PFSK-1 (cell line): ENCODE data around the gene TCF7.

Source experiments
- POLR2AphosphoS5 ChIP-seq: IDR thresholded peaks from 2 replicates; pipeline ENCODE4 v1.6.1; 2012; ENCODE audit warnings: low read depth, mild to moderate bottlenecking, control low read depth, low read length, moderate library complexity
- SIN3A ChIP-seq: IDR thresholded peaks from 2 replicates; pipeline ENCODE4 v1.6.1; 2012; ENCODE audit warnings: mild to moderate bottlenecking, low read length, moderate library complexity, borderline replicate concordance; ENCODE audit not compliant: insufficient read depth
- TAF1 ChIP-seq: IDR thresholded peaks from 2 replicates; pipeline ENCODE4 v1.6.1; 2012; ENCODE audit warnings: low read length, control low read depth, borderline replicate concordance; ENCODE audit not compliant: insufficient read depth
- TF ChIP-seq, protein P1 (sequence below), 2 experiments: IDR thresholded peaks; 2 replicates each; pipeline versions ENCODE4 v1.6.1 to v1.8.0; 2011 to 2012; ENCODE audit warnings: low read depth in 2 of 2, low read length in 2 of 2, control low read depth in 1 of 2, inconsistent platforms in 1 of 2, mild to moderate bottlenecking in 1 of 2, moderate library complexity in 1 of 2; ENCODE audit not compliant: insufficient read depth in 1 of 2

DNA sequence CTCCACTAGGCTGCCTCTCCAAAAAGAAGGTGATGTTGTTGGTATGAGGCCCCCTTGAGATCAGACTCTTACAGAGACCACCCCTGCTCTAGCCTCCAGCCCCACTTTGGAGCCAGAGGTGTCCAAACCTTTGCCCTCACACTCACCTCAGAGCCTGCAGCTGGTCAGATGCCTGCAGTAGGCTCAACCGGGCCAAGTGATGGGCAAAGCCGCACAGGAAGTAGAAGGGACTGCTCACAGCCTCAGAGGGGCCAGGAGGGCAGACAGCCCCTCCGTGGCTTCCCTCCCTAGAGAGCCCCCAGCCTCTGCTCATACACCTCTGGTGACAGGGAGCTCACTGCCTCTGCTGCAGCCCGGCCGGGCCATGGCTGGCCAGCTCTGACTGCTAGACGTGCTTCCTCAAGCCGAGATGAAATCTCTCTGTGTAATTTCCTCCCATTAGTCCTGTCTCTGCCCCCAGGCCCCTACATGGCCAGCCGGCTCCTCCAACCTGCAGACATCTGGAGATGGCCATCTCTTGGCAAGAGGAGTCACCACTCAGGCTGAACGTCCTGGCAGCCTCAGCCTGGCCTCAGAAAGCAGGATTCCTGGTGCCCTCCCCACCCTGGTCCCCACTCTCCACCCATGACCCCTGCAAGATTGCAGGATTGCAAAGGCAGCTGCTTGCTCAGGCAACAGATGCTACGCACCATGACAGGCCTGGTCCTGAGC is 7.3 kb upstream of the TCF7 start:
- no peak for TF ChIP-seq POLR2AphosphoS5
- TF ChIP-seq SIN3A, result no peak
- TF ChIP-seq TAF1, result no peak
- TF ChIP-seq, protein P1, sequence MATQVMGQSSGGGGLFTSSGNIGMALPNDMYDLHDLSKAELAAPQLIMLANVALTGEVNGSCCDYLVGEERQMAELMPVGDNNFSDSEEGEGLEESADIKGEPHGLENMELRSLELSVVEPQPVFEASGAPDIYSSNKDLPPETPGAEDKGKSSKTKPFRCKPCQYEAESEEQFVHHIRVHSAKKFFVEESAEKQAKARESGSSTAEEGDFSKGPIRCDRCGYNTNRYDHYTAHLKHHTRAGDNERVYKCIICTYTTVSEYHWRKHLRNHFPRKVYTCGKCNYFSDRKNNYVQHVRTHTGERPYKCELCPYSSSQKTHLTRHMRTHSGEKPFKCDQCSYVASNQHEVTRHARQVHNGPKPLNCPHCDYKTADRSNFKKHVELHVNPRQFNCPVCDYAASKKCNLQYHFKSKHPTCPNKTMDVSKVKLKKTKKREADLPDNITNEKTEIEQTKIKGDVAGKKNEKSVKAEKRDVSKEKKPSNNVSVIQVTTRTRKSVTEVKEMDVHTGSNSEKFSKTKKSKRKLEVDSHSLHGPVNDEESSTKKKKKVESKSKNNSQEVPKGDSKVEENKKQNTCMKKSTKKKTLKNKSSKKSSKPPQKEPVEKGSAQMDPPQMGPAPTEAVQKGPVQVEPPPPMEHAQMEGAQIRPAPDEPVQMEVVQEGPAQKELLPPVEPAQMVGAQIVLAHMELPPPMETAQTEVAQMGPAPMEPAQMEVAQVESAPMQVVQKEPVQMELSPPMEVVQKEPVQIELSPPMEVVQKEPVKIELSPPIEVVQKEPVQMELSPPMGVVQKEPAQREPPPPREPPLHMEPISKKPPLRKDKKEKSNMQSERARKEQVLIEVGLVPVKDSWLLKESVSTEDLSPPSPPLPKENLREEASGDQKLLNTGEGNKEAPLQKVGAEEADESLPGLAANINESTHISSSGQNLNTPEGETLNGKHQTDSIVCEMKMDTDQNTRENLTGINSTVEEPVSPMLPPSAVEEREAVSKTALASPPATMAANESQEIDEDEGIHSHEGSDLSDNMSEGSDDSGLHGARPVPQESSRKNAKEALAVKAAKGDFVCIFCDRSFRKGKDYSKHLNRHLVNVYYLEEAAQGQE (IDR thresholded peaks at IDR 0.05; ENCODE audit: insufficient read depth in 1 of 2, low read depth in 2 of 2, low read length in 2 of 2), result no peak
